Lower leg skin (tissue), 4 donors: ENCODE results near the gene KLHL40. TPM values are rescaled to one million over a fixed set of nuclear protein-coding genes. Genes with fewer than 3 reads are reported as not detected.
A peak's percentile ranks its signal among the peaks of the same experiment; 100 is the strongest.

Source experiments
- DNase-seq, 2 donors: peaks; one replicate each; pipeline ENCODE4 v3.0.0-alpha.2; 2019; ENCODE audit warnings: low spot score in 2 of 2
- H3K4me3 ChIP-seq: fragments of 200-600 bp; sonication (generic); 2 replicates; pipeline ENCODE4 v1.5.1; 2017; ENCODE audit warnings: mild to moderate bottlenecking, low read depth; ENCODE audit not compliant: poor library complexity, severe bottlenecking
- POLR2A ChIP-seq, 2 donors: fragments of 450-650 bp; IDR thresholded peaks; one replicate each; pipeline ENCODE4 v1.6.1; 2016 to 2017; ENCODE audit warnings: antibody characterized with exemption in 2 of 2, mild to moderate bottlenecking in 1 of 2, moderate library complexity in 1 of 2
- WGBS, 2 donors: methylation state at CpG; one replicate each; pipeline ENCODE4 v1.1.5; 2018; 5-methylcytosine and 5-hydroxymethylcytosine counted together
- intact Hi-C: fragments of 100-400 bp; cut with DNase I; formaldehyde crosslinking; loops from one replicate; pipeline ENCODE4 v1.15.0; 2023; ENCODE audit warnings: low total_unique reads
- total RNA-seq, 4 donors: library from RNA; depleted of rRNA; stranded (reverse); fragments of >200 nt; gene quantifications; one replicate each; pipeline ENCODE4 v1.1.0, GENCODE V29; 2016
- TF ChIP-seq, protein P1 (sequence below), 3 donors: fragments of 450-650 bp; IDR thresholded peaks; one replicate each; pipeline ENCODE4 v1.5.1; 2016; ENCODE audit warnings: antibody characterized with exemption in 3 of 3, mild to moderate bottlenecking in 3 of 3, moderate library complexity in 2 of 3

Gene KLHL40
- total RNA-seq, 4 donors from 2014 or later, result not detected

GRCh38 chr3:42691816-42692666, 6.7 kb downstream of the KLHL40 start:
- intact Hi-C loops, result loop anchor here (5.0 kb wide), 1 partner anchor 1645 kb away; the partner anchor contains the start of gene TCAIM
- no peak for TF ChIP-seq POLR2A (IDR thresholded peaks at IDR 0.05)
- TF ChIP-seq, protein P1, sequence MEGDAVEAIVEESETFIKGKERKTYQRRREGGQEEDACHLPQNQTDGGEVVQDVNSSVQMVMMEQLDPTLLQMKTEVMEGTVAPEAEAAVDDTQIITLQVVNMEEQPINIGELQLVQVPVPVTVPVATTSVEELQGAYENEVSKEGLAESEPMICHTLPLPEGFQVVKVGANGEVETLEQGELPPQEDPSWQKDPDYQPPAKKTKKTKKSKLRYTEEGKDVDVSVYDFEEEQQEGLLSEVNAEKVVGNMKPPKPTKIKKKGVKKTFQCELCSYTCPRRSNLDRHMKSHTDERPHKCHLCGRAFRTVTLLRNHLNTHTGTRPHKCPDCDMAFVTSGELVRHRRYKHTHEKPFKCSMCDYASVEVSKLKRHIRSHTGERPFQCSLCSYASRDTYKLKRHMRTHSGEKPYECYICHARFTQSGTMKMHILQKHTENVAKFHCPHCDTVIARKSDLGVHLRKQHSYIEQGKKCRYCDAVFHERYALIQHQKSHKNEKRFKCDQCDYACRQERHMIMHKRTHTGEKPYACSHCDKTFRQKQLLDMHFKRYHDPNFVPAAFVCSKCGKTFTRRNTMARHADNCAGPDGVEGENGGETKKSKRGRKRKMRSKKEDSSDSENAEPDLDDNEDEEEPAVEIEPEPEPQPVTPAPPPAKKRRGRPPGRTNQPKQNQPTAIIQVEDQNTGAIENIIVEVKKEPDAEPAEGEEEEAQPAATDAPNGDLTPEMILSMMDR (IDR thresholded peaks at IDR 0.05), result no peak
- H3K4me3 ChIP-seq, result no peak overlapping the region
- 78 to 81% methylated on average over 9 to 13 of the region's 13 CpGs for WGBS, 2 donors
- peak in 1 of 2 donors; percentile 83 for DNase-seq

DNA sequence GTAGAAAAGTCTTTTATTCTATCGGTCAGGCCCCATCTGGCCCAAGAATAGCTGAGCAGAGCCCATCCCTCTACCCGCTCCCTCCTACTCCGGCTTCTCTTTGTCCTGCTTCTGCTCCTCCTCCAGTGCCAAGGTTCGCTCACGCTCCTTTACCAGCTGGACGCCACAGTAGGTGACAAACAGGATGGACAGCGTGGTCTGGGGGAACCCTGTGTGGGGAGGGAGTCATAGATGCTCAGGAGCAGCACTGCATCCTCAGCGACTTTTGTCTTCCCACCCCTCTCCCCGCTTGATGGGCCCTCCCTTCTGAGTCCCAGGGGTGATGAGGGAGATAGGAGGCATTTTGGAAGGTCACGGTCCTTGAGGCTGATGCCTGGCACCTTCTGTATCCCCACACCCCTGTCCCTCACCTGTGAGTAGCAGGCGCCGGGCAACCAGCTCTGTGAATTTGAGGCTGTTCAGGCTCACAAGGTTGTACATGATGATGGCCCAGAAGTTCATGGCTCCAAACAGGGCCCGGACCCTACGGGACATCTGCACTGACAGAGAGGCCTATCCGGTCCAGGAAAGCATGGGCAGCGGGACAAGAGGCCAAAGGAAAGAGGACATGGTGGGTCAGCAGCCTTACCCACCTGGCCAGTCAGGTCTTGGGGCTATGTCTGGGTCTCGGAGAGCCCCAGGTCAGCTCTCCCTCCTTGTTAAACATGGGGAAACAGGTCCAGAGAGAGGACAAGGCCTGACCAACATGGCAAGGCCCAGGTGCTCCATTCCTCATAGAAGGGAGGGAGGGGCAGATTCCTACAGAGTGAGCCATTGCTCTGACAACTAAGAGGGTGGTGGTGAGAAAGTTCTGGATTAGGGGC, 7.6 kb downstream of the KLHL40 start:
- peak in 1 of 2 donors; percentile 66 for DNase-seq
- H3K4me3 ChIP-seq, result no peak overlapping the region
- TF ChIP-seq POLR2A (IDR thresholded peaks at IDR 0.05), result no peak
- TF ChIP-seq, protein P1 (IDR thresholded peaks at IDR 0.05), result no peak
- intact Hi-C loops, result loop anchor here (5.0 kb wide), 1 partner anchor 1644 kb away; the partner anchor contains the start of gene TCAIM
- 91 to 93% methylated on average over 14 to 17 of the region's 17 CpGs for WGBS, 2 donors

DNA sequence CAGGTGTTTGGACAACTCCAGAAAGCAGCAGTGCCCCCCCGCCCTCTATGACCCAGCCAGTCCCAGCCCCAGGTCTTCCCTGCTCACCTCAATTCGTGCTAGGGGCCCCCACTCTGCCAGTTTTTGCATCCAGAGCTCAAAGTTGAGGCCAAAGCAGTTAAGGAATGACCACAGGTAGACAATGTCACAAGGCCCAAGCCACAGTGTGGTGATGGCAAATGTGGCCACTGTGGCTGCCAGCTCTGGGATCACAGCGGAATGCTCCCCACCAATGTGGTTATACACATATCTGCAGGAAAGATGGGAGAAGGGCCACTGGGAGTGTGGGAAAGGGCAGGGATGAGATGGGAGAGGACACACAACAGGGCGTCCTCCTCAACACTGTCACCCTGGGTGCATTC, 8.2 kb downstream of the KLHL40 start:
- peak in 1 of 2 donors; percentile 70 for DNase-seq
- intact Hi-C loops, result loop anchor here (5.0 kb wide), 1 partner anchor 1644 kb away; the partner anchor contains the start of gene TCAIM
- WGBS, 2 donors, result 86 to 89% methylated on average over 4 of the region's 4 CpGs
- H3K4me3 ChIP-seq, result no peak overlapping the region
- TF ChIP-seq, protein P1 (IDR thresholded peaks at IDR 0.05), result no peak
- no peak for TF ChIP-seq POLR2A (IDR thresholded peaks at IDR 0.05)

DNA sequence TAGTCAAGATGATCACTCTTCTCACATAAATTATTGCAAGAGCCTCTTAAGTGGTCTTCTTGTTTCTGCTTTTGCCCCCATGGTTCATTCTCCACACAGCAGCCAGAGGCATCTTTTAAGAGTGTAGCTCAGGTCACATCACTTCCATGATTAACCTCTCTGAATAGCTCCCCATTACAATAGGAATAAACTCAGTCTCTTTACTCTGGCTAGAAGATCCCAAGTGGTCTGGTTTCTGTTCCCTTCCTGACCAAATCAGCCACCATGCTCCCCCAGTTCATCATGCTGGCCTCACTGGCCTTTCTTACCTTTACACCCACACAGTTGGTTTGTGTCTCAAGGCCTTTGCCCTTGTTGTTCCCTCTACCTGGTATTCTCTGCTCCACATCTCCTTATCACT, 9.0 kb downstream of the KLHL40 start:
- no peak overlapping the region for H3K4me3 ChIP-seq
- peak in 1 of 2 donors; percentile 40 for DNase-seq
- no peak for TF ChIP-seq POLR2A (IDR thresholded peaks at IDR 0.05)
- TF ChIP-seq, protein P1 (IDR thresholded peaks at IDR 0.05), result no peak
- intact Hi-C loops, result loop anchor here (5.0 kb wide), 1 partner anchor 1643 kb away; the partner anchor contains the start of gene TCAIM

- TF ChIP-seq, protein P1 (IDR thresholded peaks at IDR 0.05), result no peak
- TF ChIP-seq POLR2A (IDR thresholded peaks at IDR 0.05), result no peak
- no peak for DNase-seq
- intact Hi-C loops, result no loop called here
- H3K4me3 ChIP-seq, result no peak overlapping the region
- WGBS, 2 donors, result 76% methylated on average over 19 of the region's 19 CpGs
Measured at GRCh38 chr3:42696356-42697288, 11.3 kb downstream of the KLHL40 start.
